OCI-LY1 (cell line): ENCODE data around the gene MRPL28.

Experiments
- H2AFZ ChIP-seq: fragments of 200-600 bp; sonication (generic), shearing (Covaris generic); 2 replicates; pipeline ENCODE4 v1.6.0; 2014; ENCODE audit warnings: antibody characterized with exemption, mild to moderate bottlenecking, low read length
- H3F3A ChIP-seq: fragments of 200-600 bp; sonication (generic), shearing (Covaris generic); 2 replicates; pipeline ENCODE4 v1.6.0; 2014; ENCODE audit warnings: mild to moderate bottlenecking, antibody characterized with exemption, low read length, moderate library complexity; ENCODE audit not compliant: insufficient read depth
- H3K27ac ChIP-seq: fragments of 200-600 bp; sonication (generic); 2 replicates; pipeline ENCODE4 v1.5.1; 2014; ENCODE audit warnings: low read length, mixed run types, mild to moderate bottlenecking, low read depth; ENCODE audit not compliant: poor library complexity, severe bottlenecking
- H3K27me3 ChIP-seq: fragments of 200-600 bp; sonication (generic); 2 replicates; pipeline ENCODE4 v1.6.0; 2014; ENCODE audit warnings: antibody characterized with exemption, mild to moderate bottlenecking, low read length, moderate library complexity; ENCODE audit not compliant: insufficient read depth
- H3K36me3 ChIP-seq: fragments of 200-600 bp; sonication (generic); 2 replicates; pipeline ENCODE4 v1.6.1; 2014; ENCODE audit warnings: mild to moderate bottlenecking, antibody characterized with exemption, low read length, moderate library complexity, mixed read lengths; ENCODE audit not compliant: insufficient read depth
- H3K4me1 ChIP-seq: fragments of 200-600 bp; sonication (generic); 2 replicates; pipeline ENCODE4 v1.5.1; 2014; ENCODE audit warnings: mild to moderate bottlenecking, low read length, moderate library complexity; ENCODE audit not compliant: insufficient read depth, severe bottlenecking
- H3K4me2 ChIP-seq: fragments of 200-600 bp; sonication (generic), shearing (Covaris generic); 2 replicates; pipeline ENCODE4 v1.6.1; 2014; ENCODE audit warnings: low read length
- H3K4me3 ChIP-seq: fragments of 200-600 bp; sonication (generic); 2 replicates; pipeline ENCODE4 v1.5.1; 2014; ENCODE audit warnings: low read length, low read depth, mild to moderate bottlenecking, mixed read lengths; ENCODE audit not compliant: poor library complexity, severe bottlenecking
- H3K79me2 ChIP-seq: fragments of 200-600 bp; shearing (Covaris generic); 2 replicates; pipeline ENCODE4 v1.6.1; 2016; ENCODE audit warnings: mixed run types, low read length, mixed read lengths; ENCODE audit not compliant: insufficient read depth
- H3K9ac ChIP-seq: fragments of 200-600 bp; sonication (generic), shearing (Covaris generic); 2 replicates; pipeline ENCODE4 v1.6.1; 2014; ENCODE audit warnings: mild to moderate bottlenecking, low read length, mixed read lengths
- H3K9me2 ChIP-seq: fragments of 200-600 bp; sonication (generic), shearing (Covaris generic); 2 replicates; pipeline ENCODE4 v1.6.1; 2014; ENCODE audit warnings: low read depth, mild to moderate bottlenecking, low read length, mixed read lengths
- H3K9me3 ChIP-seq: fragments of 200-600 bp; shearing (Covaris generic); 2 replicates; pipeline ENCODE4 v1.6.1; 2014; ENCODE audit warnings: low read length, mixed read lengths
- H4K20me1 ChIP-seq: fragments of 200-600 bp; sonication (generic), shearing (Covaris generic); 2 replicates; pipeline ENCODE4 v1.6.0; 2016; ENCODE audit warnings: mild to moderate bottlenecking, low read length; ENCODE audit not compliant: insufficient read depth
- CTCF ChIP-seq: fragments of 200-600 bp; sonication (generic), shearing (Covaris generic); IDR thresholded peaks from 2 replicates; pipeline ENCODE4 v1.5.1; 2017; ENCODE audit warnings: mild to moderate bottlenecking, antibody characterized with exemption, low read length, moderate library complexity, mixed read lengths
- EZH2 ChIP-seq: fragments of 200-600 bp; sonication (generic), shearing (Covaris generic); IDR thresholded peaks from 2 replicates; pipeline ENCODE4 v1.8.0; 2017; ENCODE audit warnings: borderline replicate concordance, mixed run types, mild to moderate bottlenecking, antibody characterized with exemption, low read length, moderate library complexity, mixed read lengths

MRPL28 gene

DNA sequence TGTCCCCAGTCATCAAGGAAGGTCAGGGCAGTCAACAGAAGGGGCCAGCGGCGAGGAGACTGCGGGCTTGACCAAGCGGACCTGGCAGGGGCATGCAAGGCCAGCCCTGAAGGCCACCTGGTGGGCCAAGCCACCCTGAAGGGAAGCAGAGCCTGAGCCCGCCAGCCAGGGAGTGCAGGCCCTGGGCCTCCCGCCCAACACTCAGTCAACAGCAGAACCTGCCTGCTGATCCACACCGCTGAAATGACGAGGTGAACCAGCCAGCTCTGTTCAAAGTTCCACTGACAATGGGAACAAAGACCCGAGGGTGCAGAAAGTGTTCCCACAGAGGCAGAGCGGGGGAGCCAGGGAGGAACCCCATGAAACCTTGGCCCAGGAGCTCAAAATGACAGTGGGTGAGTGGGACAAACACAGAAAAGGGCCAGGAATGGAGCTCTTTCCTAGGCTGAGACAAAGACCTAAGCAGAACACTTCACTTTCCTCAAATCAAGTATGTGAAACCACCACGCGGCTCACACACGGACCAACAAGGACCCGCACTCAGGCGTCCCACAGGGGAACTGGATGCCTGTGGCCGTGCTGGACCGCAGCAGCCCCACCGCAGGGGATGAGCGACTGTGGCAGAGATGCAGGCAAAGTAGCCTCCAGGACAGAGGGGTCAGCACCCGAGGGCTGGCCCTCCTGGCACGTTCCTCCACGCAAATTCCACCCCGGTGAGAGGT, 29.8 kb downstream of the MRPL28 start:
- TF ChIP-seq EZH2 (no peak), CTCF (no peak)
- H3K36me3 ChIP-seq = peaks cover 13% of the 10 kb centered on the region
- no peaks in the 10 kb centered on the region for H3K27me3 ChIP-seq
- H2AFZ ChIP-seq = no peak overlapping the region
- 0 out of 2 replicates have a peak, but pooled peaks cover 1% of the 10 kb centered on the region for H3K9me3 ChIP-seq
- peaks cover 30% of the 10 kb centered on the region for H3K79me2 ChIP-seq
- H3K9me2 ChIP-seq = no peaks in the 10 kb centered on the region
- peaks cover 36% of the 10 kb centered on the region for H3K4me1 ChIP-seq
- no peak overlapping the region for H3K4me2 ChIP-seq
- H4K20me1 ChIP-seq = no peaks in the 10 kb centered on the region
- no peak overlapping the region for H3K9ac ChIP-seq
- no peak overlapping the region for H3K4me3 ChIP-seq
- H3K27ac ChIP-seq = no peak overlapping the region
- no peaks in the 10 kb centered on the region for H3F3A ChIP-seq

DNA sequence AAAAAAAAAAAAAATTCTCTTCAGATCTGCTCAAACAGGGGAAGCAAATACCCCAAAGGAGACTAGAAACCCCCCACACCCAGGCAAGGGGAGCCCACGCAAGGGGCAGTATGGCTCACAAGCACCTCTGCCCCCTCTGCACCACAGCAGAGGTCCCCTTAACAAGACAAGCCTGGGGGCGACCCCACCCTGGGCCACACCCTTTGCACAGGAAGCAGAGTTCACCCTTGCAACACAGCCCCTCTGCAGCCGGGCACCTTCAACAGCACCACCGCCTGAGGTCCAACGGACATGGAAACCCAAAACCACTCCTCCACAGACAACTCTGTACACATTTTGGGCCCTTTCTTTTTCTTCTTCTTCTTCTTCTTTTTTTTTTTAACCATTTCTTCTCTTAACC, 30.7 kb downstream of the MRPL28 start:
- Histone ChIP-seq H3K79me2 (peaks cover 38% of the 10 kb centered on the region), H2AFZ (no peak overlapping the region), H3K9ac (no peak overlapping the region), H3F3A (no peaks in the 10 kb centered on the region), H3K9me3 (0 out of 2 replicates have a peak, but pooled peaks cover 3% of the 10 kb centered on the region), H3K4me3 (no peak overlapping the region), H3K27me3 (no peaks in the 10 kb centered on the region), H3K4me2 (no peak overlapping the region), H3K27ac (no peak overlapping the region), H3K4me1 (peaks cover 36% of the 10 kb centered on the region), H3K9me2 (no peaks in the 10 kb centered on the region), H4K20me1 (no peaks in the 10 kb centered on the region), H3K36me3 (peaks cover 8% of the 10 kb centered on the region)
- TF ChIP-seq EZH2 = no peak
- TF ChIP-seq CTCF = no peak

DNA sequence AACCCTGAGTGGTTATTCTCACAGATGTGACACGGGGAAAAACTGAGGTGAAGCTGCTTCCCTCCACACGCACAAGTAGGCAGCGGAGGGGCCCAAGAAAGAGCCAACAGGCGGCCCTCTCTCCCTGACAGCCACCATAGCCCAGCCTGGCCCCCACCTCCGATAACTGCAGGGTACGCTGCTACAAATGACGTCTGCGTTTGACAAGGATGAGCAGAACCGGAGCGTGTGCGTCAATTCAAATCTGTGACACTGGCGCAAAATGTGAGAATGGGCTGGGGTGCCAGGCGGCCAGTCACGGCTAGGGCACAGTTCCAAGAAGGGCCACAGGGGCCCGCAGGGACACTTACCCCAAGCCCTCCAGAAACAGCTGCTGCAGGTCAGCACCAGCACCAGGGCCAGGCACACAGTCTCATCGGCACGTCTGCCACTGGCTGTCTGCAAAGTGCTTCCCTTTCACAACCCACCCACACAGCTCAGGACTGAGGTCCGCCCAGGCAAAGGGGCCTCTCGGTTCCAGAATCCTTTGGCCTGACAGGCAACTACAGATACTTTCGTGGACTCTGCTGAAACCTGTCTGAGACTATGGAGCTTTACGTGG, 32.3 kb downstream of the MRPL28 start:
- peaks cover 36% of the 10 kb centered on the region for H3K4me1 ChIP-seq
- no peak overlapping the region for H2AFZ ChIP-seq
- H3K4me3 ChIP-seq = no peak overlapping the region
- H3K9ac ChIP-seq = no peak overlapping the region
- no peaks in the 10 kb centered on the region for H3K27me3 ChIP-seq
- no peak overlapping the region for H3K27ac ChIP-seq
- H4K20me1 ChIP-seq = no peaks in the 10 kb centered on the region
- 0 out of 2 replicates have a peak, but pooled peaks cover 3% of the 10 kb centered on the region for H3K9me3 ChIP-seq
- peak overlapping the region; percentile 1; the same call in 1 of the 2 replicates for H3K4me2 ChIP-seq
- H3K36me3 ChIP-seq = peaks cover 4% of the 10 kb centered on the region; the same call in 1 of the 2 replicates
- H3K9me2 ChIP-seq = no peaks in the 10 kb centered on the region
- TF ChIP-seq CTCF = no peak
- TF ChIP-seq EZH2 = no peak
- peaks cover 46% of the 10 kb centered on the region for H3K79me2 ChIP-seq
- H3F3A ChIP-seq = no peaks in the 10 kb centered on the region
